Stimulated activated CD8-positive, alpha-beta memory T cell treated with anti-CD3 and anti-CD28 coated beads, Interleukin-15, amount 100 ng/mL, for 48 hours (primary cell): ENCODE results near the gene PARD3.

Experiments used
- DNase-seq, 2 donors: peaks; one replicate each; pipeline ENCODE4 v3.0.0-alpha.2; 2020; ENCODE audit warnings: low read depth in 2 of 2

The PARD3 gene

DNA sequence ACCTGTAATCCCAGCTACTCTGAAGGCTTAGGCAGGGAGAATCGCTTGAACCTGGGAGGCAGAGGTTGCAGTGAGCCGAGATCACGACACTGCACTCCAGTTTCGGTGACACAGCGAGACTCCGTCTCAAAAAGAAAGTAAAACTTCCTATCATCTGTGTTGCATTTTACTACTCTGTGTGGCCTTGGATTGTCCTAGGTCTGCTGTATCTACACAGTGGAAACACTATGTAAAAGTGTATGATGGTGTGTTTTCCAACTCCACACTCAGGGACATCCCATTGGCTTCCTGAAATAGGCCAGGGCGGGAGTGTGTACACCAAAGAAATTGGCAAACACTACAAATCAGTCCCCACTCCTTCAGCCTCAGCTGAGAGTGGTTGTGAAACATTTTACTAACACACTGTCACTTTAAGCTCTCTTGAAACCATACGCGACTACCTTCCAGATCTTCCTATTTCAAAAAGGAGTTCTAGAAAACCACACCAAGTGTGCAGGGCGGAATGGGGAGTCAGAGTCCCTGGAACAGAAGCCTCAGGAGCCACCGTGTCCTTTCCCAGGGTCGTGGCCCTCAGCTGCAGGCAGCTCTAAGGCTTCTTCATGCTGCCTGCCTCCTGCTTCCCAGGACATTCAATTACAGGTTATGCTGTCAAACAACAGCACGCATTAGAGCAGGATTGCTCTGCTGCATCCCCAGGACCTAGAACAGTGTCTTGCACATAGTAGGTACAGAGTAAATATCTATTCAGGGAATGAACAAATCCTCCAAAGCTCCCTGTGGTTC lies 275.4 kb downstream of the PARD3 start:
- DNase-seq = no peak

DNA sequence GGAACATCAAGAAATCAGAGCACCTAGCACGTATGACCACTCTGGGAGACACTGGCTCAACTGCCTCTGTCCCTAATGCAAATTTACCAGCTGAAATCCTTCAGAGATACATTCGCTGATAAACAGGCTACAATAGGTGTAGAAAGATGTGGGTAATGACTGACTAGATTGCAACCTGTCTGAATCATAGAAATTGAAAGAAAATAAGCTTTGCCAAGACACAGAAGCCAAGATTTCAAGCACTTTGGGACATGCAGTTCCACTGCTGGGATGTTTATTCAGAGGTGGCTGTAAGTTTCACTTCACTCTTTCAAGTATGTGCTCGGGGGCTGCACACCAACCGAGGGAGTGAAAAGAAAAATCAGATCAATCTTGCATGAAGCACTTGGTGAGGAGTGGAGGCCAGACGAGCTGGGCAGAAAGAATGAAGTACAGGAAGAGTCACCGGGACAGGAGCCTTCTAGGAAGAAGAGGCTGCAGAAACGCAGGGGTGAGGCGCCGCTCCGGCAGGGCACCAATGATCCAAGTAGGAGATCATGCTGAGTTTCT lies 276.7 kb downstream of the PARD3 start:
- DNase-seq = no peak

DNA sequence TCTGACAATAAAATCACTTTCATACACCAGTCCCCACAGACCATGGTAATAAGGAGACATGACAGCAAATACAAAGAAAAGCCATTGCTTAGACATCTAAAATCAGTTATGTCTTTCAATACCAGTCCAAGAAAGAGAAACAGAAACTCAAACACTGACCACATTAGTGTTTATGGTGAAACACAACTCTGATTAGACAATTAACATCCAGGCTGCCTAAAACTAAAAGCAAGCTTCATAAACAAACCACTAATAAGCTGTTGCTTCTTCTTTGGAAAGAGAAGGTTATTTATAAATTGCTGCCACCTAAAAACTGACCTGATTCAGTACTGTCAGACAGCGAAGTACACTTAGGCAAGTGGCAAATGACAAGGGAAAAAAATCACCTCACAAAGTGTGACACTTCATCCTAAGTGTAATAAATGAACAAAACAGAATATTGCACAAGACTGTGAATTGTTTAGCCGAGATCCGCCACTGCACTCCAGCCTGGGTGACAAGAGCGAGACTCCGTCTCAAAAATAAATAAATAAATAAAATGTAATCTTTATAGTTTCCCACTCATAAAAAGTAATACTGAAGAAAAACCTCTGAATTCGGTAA lies 277.4 kb downstream of the PARD3 start:
- no peak for DNase-seq

DNA sequence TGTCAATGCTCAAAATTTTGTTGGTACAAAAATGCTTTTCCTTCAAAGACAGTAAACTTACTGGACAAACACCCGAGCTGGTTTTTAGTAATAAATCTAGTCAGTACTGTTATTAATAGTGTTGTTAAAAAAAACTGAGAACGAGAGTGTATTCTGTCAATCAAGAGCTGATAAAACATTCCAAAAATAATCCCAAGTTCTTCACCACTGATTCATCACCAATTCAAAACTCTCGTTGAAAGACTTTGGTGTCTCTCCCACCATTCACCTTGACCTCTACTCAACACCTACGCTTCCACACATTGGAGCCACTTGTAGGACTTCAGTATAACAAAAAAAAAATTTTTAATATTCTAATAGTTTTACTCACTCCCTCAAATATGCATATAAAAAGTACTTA lies 279.2 kb downstream of the PARD3 start:
- DNase-seq = no peak

DNA sequence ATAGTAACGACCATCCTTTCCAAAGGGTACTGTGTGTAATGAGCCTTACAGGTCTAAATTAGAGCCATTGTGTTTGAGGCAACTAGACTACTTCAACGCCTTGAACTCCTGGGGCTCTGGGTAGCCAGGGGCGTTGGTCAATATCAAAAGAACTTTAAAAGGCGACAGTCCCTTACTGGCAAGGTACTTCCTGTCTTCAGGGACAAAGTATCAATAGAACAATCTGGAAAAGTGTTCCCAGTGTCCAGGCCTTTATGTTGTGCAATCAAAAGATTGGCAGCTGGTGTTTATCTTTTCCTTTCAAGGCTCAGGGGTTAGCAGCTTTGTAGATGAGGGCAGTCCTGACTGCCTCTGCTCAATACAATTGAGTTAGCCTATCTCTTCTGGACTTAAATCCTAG lies 284.3 kb downstream of the PARD3 start:
- no peak for DNase-seq

DNA sequence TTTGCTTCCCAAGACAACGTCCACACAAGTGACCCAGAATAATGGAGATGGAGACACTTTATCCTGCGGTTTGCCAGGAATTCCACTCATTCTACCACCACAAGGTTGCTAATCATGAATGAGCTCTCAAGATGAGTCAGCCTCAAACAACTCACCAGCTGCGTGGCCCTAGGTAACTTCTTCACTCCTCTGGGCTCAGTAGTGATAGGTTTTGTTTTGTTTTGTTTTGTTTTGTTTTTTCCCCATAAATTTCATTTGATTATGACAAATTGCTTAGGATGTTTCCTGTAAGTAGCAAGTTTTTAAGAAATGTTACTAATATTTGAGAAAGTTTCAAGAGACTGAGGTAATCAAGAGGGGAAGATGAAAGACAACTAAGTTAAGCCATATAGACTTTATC lies 286.8 kb downstream of the PARD3 start:
- DNase-seq = no peak

DNA sequence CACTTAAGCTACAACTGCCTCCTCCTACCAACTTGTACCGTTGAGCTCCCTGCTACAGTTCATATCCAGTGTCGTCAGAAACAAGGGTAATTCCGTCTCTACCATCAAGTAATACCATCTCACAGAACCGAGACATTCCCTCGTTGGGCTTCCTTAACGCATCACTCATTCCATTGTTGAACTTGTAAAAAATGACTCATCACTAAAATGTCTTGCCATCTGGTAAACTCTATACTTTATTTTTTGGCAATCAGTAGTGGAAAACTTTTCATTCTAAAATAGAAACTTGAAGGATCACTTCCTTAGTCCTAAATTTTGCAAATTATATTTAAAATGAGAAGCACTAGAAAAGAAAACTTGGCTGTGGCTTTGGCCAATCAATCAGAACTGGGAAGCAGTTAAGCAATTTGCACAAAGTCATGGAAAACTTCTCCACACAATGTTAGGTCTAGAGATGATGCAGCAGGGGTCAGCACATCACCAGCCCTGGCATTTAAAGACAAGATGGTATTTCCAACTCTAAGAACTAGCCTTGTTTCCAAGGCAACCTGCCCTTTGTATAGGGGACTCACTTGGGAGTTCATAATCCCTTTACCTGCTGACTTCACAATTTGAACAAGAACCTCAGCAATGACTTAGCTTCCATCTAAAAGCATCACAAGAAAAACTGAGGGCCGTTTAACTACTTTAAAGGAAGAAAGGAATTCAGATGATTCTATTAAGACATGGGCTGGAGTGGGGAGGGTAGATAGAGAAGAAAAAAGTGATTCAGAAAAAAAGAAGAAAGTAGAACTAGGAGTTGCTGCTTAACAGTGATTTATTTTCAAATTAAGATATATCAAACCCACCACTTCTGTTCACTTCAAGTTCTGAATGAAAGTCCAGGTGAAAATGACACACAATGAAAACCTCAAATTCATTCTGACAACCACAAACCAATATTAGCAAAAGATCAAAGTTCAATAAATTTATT lies 288.1 kb downstream of the PARD3 start:
- no peak for DNase-seq

DNA sequence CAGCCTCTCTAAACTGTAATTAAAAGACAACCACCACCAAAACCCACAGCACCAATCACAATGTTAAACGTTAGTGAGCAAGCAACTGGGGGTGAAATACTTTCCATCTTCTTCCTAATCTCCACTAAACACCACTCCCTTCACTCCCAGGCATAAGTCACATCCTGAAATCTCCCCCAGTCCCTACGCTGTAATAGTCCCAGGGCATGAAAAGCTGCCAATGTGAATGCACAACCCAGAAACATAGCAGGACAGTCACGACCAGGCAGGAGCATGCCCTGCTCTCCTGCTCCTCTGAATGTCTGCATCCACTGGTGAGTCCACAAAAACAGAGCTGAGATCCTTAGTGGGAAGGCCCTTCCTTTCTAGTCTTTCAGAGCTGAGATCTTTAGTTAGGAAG lies 288.9 kb downstream of the PARD3 start:
- DNase-seq = no peak

DNA sequence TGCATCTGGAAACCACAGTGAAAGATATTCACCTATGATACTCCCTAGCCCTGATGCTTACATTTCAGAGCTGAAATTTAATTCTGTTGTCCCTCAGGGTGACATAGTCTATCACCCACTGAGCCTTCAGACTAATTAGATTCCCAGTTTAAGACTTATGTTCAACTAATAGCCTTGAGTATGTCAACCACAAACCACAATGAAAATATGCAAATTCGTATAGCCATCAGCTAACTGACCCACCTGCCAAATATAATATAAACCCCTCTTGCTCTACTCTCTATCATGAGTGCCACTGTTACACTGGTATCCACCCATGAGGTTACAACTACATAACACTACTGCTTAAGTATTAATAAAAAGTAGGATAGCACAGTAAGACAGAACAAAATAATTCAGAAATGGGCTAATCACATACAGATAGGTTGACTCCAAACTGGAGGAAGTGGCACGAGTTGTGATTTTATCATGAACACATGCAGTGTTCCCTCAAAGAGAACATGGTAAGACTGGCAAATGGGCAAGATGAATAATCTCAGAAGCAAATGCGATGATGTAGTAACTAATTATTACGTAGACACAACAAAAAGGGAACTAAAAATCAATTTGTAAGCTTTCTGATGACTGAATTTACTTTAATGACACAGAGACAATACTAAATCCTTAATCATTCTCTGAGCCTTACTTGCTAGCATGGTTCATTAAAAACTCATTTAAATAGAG lies 290.6 kb downstream of the PARD3 start:
- no peak for DNase-seq

DNA sequence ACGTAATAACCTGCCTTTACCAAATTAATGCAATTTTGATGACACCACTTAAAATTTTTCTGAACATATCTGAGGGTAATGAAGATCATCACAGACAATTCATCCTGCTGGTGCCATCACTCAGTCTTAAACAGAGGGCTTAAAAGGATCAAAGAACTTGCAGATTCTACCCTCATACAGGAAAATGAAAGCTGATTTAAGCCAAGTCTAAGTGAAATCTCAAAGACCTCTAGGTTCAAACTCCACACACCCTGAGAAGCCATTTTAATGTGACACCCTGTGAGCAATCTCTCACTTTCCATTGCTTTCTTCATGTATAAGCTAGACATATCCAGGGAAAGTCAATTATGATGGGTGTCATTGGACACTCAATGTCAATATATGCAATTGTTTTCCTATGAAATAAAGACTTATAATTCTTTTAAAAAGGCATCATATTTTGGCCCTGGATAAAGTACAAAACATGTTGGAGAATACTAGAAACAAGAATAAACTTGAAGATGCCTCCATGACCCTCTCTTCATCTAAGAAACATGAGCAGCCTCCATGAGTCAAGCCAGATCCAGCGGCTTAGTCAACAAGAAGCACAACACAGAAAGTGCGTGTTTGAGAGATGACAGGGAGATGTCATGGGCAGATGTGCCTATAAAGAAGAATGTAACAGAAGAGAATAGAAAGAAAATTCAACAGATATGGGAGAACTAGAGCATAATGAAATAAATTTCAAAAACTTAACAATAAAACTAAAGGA lies 291.9 kb downstream of the PARD3 start:
- DNase-seq = no peak

DNA sequence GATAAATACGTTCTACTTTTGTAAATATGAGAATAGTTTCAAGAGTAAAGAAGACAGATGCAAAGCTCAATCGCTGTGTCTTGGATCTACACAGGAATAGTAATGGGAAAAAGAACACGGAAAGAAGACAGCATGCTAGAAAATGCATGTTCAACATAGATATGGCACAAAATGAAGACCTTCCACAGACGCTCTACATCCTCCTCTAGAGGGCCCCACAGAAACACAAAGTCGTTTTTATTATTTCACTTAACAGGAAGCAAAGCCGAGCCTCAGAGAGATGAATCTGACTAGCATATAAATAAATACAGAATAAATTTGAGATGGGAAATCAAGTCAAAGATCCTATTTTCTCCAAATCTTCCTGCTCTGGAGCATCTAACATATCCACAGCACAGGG lies 292.6 kb downstream of the PARD3 start:
- DNase-seq = no peak

DNA sequence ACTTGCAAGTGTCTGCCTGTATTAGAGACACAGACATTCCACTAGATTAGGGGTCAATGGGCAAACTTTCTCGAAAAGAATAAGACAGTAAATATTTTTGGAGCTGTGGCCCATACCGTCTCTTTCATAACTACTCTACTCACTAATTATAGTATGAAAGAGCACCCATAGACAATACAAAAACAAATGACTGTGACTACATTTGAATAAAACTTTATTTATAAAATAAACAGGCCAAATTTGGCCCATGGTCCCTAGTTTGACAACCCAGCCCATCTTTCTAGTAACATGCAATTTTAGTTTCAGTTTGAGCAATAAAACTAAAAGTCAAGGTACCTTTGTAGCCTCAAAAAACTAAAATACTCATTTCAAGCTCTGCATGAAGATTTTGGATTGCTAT lies 294.6 kb downstream of the PARD3 start:
- DNase-seq = no peak

DNA sequence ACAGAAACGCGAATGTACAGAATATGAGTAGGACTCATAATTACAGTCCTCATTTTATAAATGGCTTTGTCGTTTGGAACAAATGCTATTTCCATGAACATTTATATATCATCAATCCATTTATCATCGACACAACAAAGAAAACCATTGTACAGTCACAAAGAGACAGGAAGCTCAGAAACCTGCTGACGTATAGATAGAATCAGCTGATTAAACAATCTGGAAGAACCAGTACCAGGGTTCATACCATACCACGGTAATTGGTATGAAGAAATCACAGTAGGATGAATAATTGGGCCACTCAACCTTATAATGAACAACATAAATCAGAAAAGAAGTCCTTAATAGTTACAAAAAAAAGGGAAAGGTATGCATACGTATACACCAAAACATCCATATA lies 295.0 kb downstream of the PARD3 start:
- DNase-seq = no peak

DNA sequence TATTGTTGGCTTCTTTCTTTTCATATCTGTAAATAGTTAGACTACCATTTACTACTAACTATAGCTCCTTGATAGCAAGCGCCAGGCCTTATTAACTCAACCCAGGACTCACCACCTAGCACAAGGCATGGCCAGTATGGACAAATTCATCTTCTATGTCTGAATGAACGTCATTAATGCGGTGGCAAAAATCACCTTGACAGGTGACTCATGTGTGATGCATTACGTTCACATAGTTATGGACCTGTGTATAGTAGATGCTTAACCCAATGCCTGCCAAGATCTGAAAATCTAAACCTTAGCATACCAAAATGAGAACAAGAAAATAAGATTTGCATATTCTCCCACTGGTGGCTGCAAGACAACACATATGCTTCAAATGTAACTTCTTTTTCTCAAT lies 300.8 kb downstream of the PARD3 start:
- DNase-seq = no peak

DNA sequence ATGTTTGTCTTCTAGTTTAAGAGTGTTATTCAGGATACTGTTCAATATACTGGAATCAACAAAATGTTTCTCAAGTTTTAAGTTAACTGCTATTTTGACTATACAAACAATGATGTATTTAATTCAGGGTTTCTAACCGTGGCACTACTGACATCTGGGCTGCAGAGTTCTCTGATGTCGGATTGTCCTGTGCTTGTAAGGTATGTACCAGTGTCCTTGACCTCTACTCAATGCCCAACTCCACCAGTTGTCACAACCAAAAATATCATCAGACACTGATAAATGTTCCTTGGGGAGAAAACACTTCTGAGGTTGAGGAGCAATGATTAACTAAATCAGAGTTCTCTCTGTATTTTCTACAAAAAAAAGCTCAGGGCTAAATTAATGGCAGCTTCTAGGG lies 301.5 kb downstream of the PARD3 start:
- no peak for DNase-seq

DNA sequence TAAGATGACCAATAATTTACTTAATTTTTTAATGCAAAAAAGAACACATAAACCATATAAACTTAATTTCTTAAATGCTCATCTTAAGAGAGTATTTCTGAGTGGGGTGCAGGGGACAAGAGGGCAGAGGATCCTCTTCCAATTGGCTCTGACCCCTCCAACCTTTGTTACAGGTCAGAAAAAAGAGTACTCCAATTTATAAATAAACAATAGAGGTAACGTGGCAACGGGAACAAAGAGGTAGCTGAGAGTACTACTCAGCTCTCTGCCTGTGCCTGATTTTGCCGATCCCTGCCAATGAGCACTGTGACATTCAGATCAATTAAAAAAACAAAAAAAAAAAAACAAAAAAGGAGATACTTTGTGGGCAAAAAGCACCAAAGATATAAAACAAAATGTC lies 307.9 kb downstream of the PARD3 start:
- no peak for DNase-seq

DNA sequence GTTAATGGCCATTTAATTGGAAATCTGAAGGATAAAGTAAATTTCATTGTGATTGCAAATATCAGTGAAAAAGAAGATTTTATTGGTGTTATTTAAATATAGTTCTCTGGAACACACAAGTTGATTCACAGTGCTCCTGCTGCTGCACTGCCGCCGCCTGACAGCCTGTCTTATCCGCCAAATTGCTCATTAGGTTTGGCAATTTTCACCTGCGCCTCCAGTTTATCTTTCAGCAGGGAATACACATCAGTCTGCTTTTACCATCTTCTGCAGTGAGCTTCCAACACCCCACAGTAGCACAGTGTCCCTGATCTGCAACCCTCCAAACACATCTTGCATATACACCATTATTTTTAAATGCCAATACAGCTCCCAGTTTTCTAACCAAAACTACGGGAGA lies 308.3 kb downstream of the PARD3 start:
- DNase-seq = no peak

DNA sequence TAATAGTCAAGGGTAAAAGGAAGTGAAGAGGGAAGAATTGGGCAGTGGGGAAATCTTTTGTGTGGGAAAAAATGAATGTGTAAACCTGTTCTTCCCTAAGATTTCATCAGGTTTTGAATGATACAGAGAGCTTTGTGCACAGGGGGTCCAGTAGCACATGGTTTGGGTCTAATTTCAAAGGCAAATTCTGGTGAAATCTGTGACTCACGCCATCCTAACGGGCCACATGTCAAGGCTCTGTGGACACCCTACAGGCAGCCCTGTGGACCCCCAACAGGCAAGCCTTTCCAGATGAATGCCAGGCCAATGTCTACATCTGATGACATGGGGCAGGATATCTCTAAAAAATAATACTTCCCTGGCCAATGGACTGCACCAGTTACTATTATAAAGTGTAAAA lies 309.8 kb downstream of the PARD3 start:
- no peak for DNase-seq

DNA sequence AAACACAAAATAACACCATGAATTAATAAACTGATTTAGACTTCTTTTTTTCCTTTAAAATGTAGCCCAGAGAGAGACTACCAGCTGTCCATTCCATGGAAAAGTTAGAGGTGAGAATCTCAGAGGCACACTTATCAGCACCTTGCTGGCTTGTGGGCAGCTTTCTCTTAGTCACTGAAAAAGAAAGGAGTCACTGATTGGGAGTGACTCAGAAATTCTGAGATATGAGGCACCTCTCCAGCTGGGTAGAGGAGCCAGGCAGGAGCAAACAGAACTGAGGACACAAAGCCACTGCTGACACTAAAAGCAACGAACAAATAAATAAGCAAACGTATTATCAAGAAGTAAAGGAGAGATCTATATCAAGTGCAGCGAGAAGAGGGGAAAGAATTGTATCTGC lies 310.6 kb downstream of the PARD3 start:
- no peak for DNase-seq

DNA sequence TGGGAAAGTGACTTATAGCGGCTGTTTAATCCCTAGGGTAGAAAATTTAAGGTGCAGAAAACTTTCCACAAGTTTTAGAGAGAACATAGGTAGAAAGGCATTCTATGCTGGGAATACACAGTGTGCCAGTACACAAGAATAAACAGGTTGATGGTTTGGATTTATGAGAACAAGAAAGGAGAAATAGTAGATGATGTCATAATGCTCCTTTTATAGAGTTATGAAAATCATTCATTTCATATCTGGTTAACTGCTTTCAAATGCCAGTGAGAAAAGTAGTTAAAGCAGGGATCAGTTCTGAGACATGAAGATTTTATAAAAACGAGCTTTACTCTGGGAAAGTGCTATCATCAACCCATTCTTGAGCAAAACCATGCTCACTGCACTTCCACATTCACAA lies 311.4 kb downstream of the PARD3 start:
- no peak for DNase-seq
